Measurements from ENCODE around the gene TRIM69.

GRCh38 chr15:44769521-44769920 lies 33.2 kb downstream of the TRIM69 start:
- no peak for TF ChIP-seq EZH2 (IDR thresholded peaks at IDR 0.05; ENCODE audit: low read length, missing control alignments)
- TF ChIP-seq, protein P1, sequence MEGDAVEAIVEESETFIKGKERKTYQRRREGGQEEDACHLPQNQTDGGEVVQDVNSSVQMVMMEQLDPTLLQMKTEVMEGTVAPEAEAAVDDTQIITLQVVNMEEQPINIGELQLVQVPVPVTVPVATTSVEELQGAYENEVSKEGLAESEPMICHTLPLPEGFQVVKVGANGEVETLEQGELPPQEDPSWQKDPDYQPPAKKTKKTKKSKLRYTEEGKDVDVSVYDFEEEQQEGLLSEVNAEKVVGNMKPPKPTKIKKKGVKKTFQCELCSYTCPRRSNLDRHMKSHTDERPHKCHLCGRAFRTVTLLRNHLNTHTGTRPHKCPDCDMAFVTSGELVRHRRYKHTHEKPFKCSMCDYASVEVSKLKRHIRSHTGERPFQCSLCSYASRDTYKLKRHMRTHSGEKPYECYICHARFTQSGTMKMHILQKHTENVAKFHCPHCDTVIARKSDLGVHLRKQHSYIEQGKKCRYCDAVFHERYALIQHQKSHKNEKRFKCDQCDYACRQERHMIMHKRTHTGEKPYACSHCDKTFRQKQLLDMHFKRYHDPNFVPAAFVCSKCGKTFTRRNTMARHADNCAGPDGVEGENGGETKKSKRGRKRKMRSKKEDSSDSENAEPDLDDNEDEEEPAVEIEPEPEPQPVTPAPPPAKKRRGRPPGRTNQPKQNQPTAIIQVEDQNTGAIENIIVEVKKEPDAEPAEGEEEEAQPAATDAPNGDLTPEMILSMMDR (conservative IDR thresholded peaks at IDR 0.05 in 1 of 2, IDR thresholded peaks at IDR 0.05 in 1 of 2; ENCODE audit: low read depth in 1 of 2, low read length in 2 of 2) = no peak

Data from fibroblast of lung (primary cell).